Adrenal gland (tissue), 5 donors: ENCODE data around the gene SEZ6L2.

Experiments used
- POLR2A ChIP-seq, 2 donors: fragments of 450-650 bp; IDR thresholded peaks; one replicate each; pipeline ENCODE4 v1.6.1; 2017; ENCODE audit warnings: antibody characterized with exemption in 2 of 2, mild to moderate bottlenecking in 2 of 2, moderate library complexity in 1 of 2
- TF ChIP-seq, protein P1 (sequence below), 6 experiments: fragments of 450-650 bp in 4 of 6; fragments of 200-600 bp in 2 of 6; sonication (generic) in 1 of 6; IDR thresholded peaks; 1 replicate in 5 of 6; 2 replicates in 1 of 6; pipeline versions ENCODE4 v1.5.1 to v1.8.0; 2016 to 2021; ENCODE audit warnings: antibody characterized with exemption in 6 of 6, mild to moderate bottlenecking in 2 of 6, moderate library complexity in 1 of 6
- donor health status: DM: no; HTN: no; CAD: no.

DNA sequence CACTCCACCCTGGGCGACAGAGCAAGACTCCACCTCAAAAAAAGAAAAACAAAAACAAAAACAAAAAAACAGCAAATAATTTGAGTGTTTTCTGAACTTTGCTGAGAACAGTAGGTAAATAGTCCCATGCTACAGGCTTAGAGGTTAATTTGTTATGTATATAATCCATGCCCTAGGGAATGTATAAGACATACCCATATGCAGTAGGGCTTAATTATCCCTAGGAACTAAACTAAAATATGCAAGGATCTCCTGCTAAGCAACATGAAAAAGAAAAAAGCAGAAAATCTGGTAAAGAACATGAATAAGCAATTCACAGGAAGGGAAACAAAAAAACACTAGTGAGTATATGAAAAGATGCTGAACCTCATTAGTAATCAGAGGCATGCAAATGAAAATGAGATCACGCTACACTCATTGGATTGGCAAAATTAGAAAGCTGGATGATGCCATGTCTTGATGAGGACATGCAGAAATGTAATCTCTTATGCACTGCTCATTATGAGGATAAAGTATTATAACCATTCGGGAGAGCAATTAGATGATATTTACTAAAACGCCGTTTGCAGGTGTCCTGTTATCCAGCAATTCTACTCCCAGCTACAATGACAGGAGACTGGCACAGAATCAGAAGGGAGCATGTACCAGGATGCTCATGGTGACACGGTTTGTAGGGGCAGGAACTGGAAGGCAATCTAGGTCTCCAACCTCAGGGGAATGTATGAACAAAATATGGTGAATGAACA, 21.1 kb upstream of the SEZ6L2 start:
- TF ChIP-seq, protein P1, sequence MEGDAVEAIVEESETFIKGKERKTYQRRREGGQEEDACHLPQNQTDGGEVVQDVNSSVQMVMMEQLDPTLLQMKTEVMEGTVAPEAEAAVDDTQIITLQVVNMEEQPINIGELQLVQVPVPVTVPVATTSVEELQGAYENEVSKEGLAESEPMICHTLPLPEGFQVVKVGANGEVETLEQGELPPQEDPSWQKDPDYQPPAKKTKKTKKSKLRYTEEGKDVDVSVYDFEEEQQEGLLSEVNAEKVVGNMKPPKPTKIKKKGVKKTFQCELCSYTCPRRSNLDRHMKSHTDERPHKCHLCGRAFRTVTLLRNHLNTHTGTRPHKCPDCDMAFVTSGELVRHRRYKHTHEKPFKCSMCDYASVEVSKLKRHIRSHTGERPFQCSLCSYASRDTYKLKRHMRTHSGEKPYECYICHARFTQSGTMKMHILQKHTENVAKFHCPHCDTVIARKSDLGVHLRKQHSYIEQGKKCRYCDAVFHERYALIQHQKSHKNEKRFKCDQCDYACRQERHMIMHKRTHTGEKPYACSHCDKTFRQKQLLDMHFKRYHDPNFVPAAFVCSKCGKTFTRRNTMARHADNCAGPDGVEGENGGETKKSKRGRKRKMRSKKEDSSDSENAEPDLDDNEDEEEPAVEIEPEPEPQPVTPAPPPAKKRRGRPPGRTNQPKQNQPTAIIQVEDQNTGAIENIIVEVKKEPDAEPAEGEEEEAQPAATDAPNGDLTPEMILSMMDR (IDR thresholded peaks at IDR 0.05), result no peak
- TF ChIP-seq POLR2A (IDR thresholded peaks at IDR 0.05), result no peak
